Transverse colon (tissue), 4 donors: Measurements from ENCODE around the gene CBL.
A peak's percentile ranks its signal among the peaks of the same experiment; 100 is the strongest.

ENCODE experiments used
- EP300 ChIP-seq: sonication (generic); formaldehyde crosslinking; IDR thresholded peaks from one replicate; pipeline ENCODE4 v1.6.1; 2017; ENCODE audit warnings: antibody characterized with exemption, low read depth
- POLR2A ChIP-seq: fragments of 450-650 bp; IDR thresholded peaks from one replicate; pipeline ENCODE4 v1.6.1; 2016; ENCODE audit warnings: antibody characterized with exemption, mild to moderate bottlenecking, moderate library complexity
- POLR2AphosphoS5 ChIP-seq, 3 donors: sonication (generic); formaldehyde crosslinking; IDR thresholded peaks; one replicate each; pipeline ENCODE4 v1.6.1; 2016; ENCODE audit warnings: antibody characterized with exemption in 3 of 3
- TF ChIP-seq, protein P1 (sequence below), 5 experiments: fragments of 200-600 bp in 3 of 5; fragments of 450-650 bp in 2 of 5; sonication (generic) in 3 of 5; IDR thresholded peaks; 1 replicate in 2 of 5; 2 replicates in 3 of 5; pipeline ENCODE4 v1.5.1; 2016 to 2017; ENCODE audit warnings: antibody characterized with exemption in 5 of 5, inconsistent platforms in 3 of 5, mild to moderate bottlenecking in 2 of 5, moderate library complexity in 1 of 5

GRCh38 chr11:119196833-119197483 is 9.2 kb upstream of the CBL start:
- TF ChIP-seq, protein P1, sequence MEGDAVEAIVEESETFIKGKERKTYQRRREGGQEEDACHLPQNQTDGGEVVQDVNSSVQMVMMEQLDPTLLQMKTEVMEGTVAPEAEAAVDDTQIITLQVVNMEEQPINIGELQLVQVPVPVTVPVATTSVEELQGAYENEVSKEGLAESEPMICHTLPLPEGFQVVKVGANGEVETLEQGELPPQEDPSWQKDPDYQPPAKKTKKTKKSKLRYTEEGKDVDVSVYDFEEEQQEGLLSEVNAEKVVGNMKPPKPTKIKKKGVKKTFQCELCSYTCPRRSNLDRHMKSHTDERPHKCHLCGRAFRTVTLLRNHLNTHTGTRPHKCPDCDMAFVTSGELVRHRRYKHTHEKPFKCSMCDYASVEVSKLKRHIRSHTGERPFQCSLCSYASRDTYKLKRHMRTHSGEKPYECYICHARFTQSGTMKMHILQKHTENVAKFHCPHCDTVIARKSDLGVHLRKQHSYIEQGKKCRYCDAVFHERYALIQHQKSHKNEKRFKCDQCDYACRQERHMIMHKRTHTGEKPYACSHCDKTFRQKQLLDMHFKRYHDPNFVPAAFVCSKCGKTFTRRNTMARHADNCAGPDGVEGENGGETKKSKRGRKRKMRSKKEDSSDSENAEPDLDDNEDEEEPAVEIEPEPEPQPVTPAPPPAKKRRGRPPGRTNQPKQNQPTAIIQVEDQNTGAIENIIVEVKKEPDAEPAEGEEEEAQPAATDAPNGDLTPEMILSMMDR (IDR thresholded peaks at IDR 0.05), result peak; percentile 79 to 82 (median 81)
- TF ChIP-seq POLR2A (no peak), POLR2AphosphoS5 (IDR thresholded peaks at IDR 0.05) (peak in 2 of 3 donors; percentile 10 to 18), EP300 (no peak)
